Measurements from ENCODE around the gene CMSS1. TPM values are rescaled to one million over a fixed set of nuclear protein-coding genes. Genes with fewer than 3 reads are reported as not detected.

CMSS1 gene
- total RNA-seq, 1 experiment from 2014 or later = 64.1 TPM

GRCh38 chr3:100088735-100089368 is 271.2 kb downstream of the CMSS1 start (continued):
- TF ChIP-seq SP1 (IDR thresholded peaks at IDR 0.05; ENCODE audit: low read depth) = no peak
- TF ChIP-seq CEBPB (IDR thresholded peaks at IDR 0.05; ENCODE audit: low read depth) = no peak
- TF ChIP-seq EZH2phosphoT487 (IDR thresholded peaks at IDR 0.05; ENCODE audit: borderline replicate concordance) = no peak
- no peak for TF ChIP-seq SRF (IDR thresholded peaks at IDR 0.05; ENCODE audit: low read depth)
- no peak for TF ChIP-seq YY1 (IDR thresholded peaks at IDR 0.05; ENCODE audit: extremely low read depth, insufficient replicate concordance, low read depth, low read length)
- no peak for TF ChIP-seq CTCF (IDR thresholded peaks at IDR 0.05 in 2 of 3, conservative IDR thresholded peaks at IDR 0.05 in 1 of 3; ENCODE audit: borderline replicate concordance in 1 of 3, insufficient read depth in 1 of 3, low read depth in 2 of 3, low read length in 2 of 3)
- TF ChIP-seq MAX (IDR thresholded peaks at IDR 0.05) = no peak
- no peak for TF ChIP-seq ELF1 (IDR thresholded peaks at IDR 0.05; ENCODE audit: borderline replicate concordance, low read depth)

- no peaks in the 10 kb centered on the region for H3K9me2 ChIP-seq (ENCODE audit: insufficient read depth)
- H3K36me3 ChIP-seq (ENCODE audit: control insufficient read depth in 1 of 2, insufficient read depth in 2 of 2, low read length in 2 of 2) = no peaks in the 10 kb centered on the region
- no peaks in the 10 kb centered on the region for H3K79me2 ChIP-seq (ENCODE audit: insufficient read depth, low read length)
- H3K4me1 ChIP-seq (ENCODE audit: control insufficient read depth in 1 of 2, insufficient read depth in 2 of 2, low read length in 2 of 2) = no peaks in the 10 kb centered on the region
- ATAC-seq (peak; percentile 98), DNase-seq (ENCODE audit: low read depth, low spot score) (peak; percentile 16)
- BruUV-seq (replicated peaks) = no TSS peak
- POLR2A ChIA-PET = interaction anchor here (1.0 kb wide), 1 partner anchor 32 kb away, joined by 3 read pairs; no protein-coding TSS in a partner anchor
- no peaks in the 10 kb centered on the region for H3K9me3 ChIP-seq (ENCODE audit: control insufficient read depth in 1 of 2, insufficient read depth in 1 of 2, low read depth in 1 of 2, low read length in 2 of 2)
- H3K27me3 ChIP-seq (ENCODE audit: insufficient read depth, low read length) = no peaks in the 10 kb centered on the region
- H3K4me2 ChIP-seq (ENCODE audit: low read length) = no peak overlapping the region
- no peak overlapping the region for H3K4me3 ChIP-seq (replicated peaks in 1 of 2; ENCODE audit: low read depth in 1 of 2, low read length in 2 of 2)
- H4K20me1 ChIP-seq (ENCODE audit: insufficient read depth) = no peaks in the 10 kb centered on the region
- CTCF ChIA-PET = interaction anchor here (1.0 to 2.8 kb wide), 4 partner anchors 21 to 258 kb away, joined by 3 to 11 read pairs (median 6); no protein-coding TSS in a partner anchor
- no peak for TF ChIP-seq SIN3A (IDR thresholded peaks at IDR 0.05; ENCODE audit: low read depth)
- no peak for TF ChIP-seq POLR2A (IDR thresholded peaks at IDR 0.05; ENCODE audit: borderline replicate concordance, extremely low read depth, insufficient read depth, insufficient read length)
- no peak for TF ChIP-seq ELF1 (IDR thresholded peaks at IDR 0.05; ENCODE audit: borderline replicate concordance, low read depth)
- peak in 2 of 3 experiments; percentile 52 to 60; a peak in 4 of 6 replicates for TF ChIP-seq CTCF (IDR thresholded peaks at IDR 0.05 in 2 of 3, conservative IDR thresholded peaks at IDR 0.05 in 1 of 3; ENCODE audit: borderline replicate concordance in 1 of 3, insufficient read depth in 1 of 3, low read depth in 2 of 3, low read length in 2 of 3)
- peak; percentile 12; the same call in 1 of the 2 replicates for TF ChIP-seq RAD21 (IDR thresholded peaks at IDR 0.05; ENCODE audit: low read depth)
- TF ChIP-seq MAX (IDR thresholded peaks at IDR 0.05) = no peak
- no peak for TF ChIP-seq ZBTB33 (IDR thresholded peaks at IDR 0.05; ENCODE audit: extremely low read depth, insufficient replicate concordance, low read length)
- H3K9ac ChIP-seq (ENCODE audit: low read length) = no peak overlapping the region
- RAD21 ChIA-PET (ENCODE audit: low non-redundant PET in 1 of 2, low total read pairs in 2 of 2, uncharacterized antibody in 2 of 2, unreplicated experiment in 2 of 2) = no interaction called here
- intact Hi-C loops (cut with micrococcal nuclease) = loop anchor here (5.0 kb wide), 1 partner anchor 248 kb away; no protein-coding TSS in a partner anchor
- no peak overlapping the region for H3K27ac ChIP-seq (ENCODE audit: low read depth, low read length)
- no peak overlapping the region for H2AFZ ChIP-seq (ENCODE audit: low read depth, low read length, poor library complexity, severe bottlenecking)
Observed at GRCh38 chr3:100089812-100090668, 272.4 kb downstream of the CMSS1 start.
